ENCODE measurements around the gene FKBP15.

DNA sequence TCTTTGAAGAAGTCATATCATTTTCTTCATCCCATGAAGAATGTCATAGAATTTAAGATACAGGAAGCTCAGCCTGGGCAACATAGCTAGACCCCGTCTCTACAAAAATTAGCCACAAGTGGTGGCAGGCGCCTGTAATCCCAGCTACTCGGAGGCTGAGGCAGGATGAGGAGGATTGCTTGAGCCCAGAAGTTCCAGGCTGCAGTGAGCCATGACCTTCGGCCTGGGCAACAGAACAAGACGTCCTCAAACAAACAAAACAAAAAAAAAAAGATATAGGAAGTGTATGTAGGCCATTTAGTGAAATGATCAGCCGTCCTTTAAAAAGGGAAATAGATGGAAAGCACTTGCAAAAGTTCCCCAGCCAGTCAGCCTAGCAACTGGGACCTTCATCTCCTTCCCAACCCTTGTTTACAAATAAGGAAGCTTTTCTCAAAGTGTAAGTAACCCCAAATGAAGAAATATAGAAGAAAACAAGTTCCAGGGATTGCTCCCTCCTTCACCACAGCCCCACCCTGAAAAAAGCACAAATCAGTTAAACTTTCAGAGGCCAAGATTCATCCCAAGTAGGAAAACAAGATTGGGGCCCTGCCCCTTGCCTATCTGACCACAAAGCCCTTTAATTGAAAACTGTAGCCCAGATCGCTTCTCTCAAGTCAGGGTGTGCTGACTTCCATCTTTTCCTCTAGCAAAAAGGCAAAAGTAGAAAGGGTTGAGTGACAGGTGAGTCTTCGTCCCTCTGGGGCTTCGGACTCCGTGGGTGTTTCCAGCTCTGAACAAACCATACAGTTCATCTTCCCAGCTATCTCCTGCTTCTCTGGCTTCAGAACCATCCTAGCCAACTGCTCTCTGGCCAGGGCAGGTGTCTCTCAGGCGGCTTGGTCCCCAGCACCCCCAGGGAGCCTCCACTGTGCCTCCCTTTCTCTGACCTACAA is 69.1 kb downstream of the FKBP15 start:
- TF ChIP-seq POLR2A (IDR thresholded peaks at IDR 0.05) (no peak), EP300 (IDR thresholded peaks at IDR 0.05) (peak in 1 of 2 donors; percentile 53)
- TF ChIP-seq, protein P1, sequence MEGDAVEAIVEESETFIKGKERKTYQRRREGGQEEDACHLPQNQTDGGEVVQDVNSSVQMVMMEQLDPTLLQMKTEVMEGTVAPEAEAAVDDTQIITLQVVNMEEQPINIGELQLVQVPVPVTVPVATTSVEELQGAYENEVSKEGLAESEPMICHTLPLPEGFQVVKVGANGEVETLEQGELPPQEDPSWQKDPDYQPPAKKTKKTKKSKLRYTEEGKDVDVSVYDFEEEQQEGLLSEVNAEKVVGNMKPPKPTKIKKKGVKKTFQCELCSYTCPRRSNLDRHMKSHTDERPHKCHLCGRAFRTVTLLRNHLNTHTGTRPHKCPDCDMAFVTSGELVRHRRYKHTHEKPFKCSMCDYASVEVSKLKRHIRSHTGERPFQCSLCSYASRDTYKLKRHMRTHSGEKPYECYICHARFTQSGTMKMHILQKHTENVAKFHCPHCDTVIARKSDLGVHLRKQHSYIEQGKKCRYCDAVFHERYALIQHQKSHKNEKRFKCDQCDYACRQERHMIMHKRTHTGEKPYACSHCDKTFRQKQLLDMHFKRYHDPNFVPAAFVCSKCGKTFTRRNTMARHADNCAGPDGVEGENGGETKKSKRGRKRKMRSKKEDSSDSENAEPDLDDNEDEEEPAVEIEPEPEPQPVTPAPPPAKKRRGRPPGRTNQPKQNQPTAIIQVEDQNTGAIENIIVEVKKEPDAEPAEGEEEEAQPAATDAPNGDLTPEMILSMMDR (IDR thresholded peaks at IDR 0.05): no peak
